ENCODE measurements around the gene EFNA4. TPM values are rescaled to one million over a fixed set of nuclear protein-coding genes. Genes with fewer than 3 reads are reported as not detected.

Gene EFNA4
- total RNA-seq, 1 donor from 2014 or later, result 3.1 TPM

GRCh38 chr1:155030243-155030795 is 33.2 kb upstream of the EFNA4 start:
- ATAC-seq, result no peak
- intact Hi-C loops (cut with DNase I), result loop anchor here (10.0 kb wide), 1 partner anchor 936 kb away; no protein-coding TSS in a partner anchor

GRCh38 chr1:155030899-155031298 is 32.6 kb upstream of the EFNA4 start:
- intact Hi-C loops (cut with DNase I), result loop anchor here (10.0 kb wide), 1 partner anchor 936 kb away; no protein-coding TSS in a partner anchor
- ATAC-seq, result no peak
- DNase-seq (ENCODE audit: low spot score), result no peak

More at GRCh38 chr1:155030243-155030795, 33.2 kb upstream of the EFNA4 start:
- DNase-seq (ENCODE audit: low spot score), result no peak

- intact Hi-C loops (cut with DNase I), result loop anchor here (10.0 kb wide), 1 partner anchor 938 kb away; no protein-coding TSS in a partner anchor
- no peak for ATAC-seq
- no peak for DNase-seq (ENCODE audit: low spot score)
Observed at GRCh38 chr1:155032886-155033285, 30.7 kb upstream of the EFNA4 start.

DNA sequence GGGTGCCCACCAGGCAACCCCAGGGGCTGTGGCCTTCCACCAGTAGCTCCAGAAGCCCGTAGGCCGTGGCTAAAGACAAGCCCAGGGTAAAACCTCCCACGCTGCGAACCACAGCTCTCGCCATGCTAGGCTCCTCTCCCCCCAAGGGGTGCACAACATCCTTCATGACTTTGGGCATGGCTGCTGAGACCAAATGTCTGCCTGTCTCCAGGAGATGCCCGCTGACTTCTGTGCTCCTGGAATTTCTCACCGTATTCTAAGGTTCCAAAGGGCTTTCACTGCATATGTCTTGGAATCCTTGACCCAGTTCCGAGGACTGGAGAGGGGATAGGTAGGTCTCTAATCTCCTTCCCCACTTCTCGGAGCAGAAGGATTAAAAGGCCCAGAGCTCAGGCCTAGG is 30.0 kb upstream of the EFNA4 start, which contains the start of the genes DCST1 and DCST2:
Gene DCST1 (plus strand): TSS at position 301 of the 400 bp plus-strand sequence. CDS start 213 bp downstream, outside the sequence.
Gene DCST2 (minus strand): TSS at position 258 of the 400 bp plus-strand sequence. CDS start 80 bp downstream, at position 178.
- DNase-seq (ENCODE audit: low spot score) (no peak), ATAC-seq (no peak)
- intact Hi-C loops (cut with DNase I), result loop anchor here (10.0 kb wide), 1 partner anchor 939 kb away; no protein-coding TSS in a partner anchor

DNA sequence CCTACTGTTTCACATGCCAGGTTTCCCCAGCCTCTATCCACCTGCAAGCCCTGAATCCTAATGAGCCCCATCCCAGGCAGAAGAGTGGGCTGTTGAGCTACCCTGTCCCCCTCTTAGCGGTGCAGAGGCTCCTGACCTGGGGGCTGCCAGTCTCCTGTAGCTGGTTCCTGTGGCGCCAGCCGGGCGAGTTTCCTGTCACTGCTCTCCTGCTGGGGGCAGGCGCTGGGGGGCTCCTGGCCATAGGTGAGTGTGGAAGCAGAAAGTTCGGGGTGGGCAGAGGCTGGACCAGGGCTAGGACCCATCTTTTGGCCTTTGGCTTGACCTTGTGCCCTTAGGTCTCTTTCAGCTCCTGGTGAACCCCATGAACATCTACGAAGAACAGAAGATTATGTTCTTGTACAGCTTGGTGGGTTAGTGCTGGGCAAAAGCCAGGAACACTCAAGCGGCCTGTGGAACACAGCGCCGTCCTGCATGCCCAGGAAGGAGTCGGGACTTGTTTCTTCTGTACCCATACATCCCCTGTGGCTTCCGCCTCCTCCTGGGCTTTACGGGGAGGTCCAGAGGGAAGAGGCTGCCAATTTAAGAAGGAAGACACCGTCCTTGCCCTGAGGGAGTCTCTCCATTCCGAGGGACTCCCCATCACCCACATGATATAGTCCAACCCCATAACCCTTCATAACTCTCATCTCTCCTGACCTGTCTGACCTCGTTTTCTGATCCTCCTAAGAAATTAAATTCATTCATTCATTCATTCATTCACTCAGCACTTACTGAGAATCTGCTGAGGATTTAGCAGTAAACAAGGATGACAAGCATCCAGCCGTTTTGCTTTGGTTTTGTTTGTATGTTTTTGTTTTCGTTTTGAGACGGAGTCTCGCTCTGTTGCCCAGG is 29.0 kb upstream of the EFNA4 start:
- ATAC-seq, result no peak
- intact Hi-C loops (cut with DNase I), result loop anchor here (10.0 kb wide), 1 partner anchor 940 kb away; no protein-coding TSS in a partner anchor

GRCh38 chr1:155035936-155036335 is 27.6 kb upstream of the EFNA4 start:
- intact Hi-C loops (cut with DNase I), result loop anchor here (10.0 kb wide), 1 partner anchor 941 kb away; no protein-coding TSS in a partner anchor
- DNase-seq (ENCODE audit: low spot score) (no peak), ATAC-seq (no peak)

More for the DNA sequence above, 29.0 kb upstream of the EFNA4 start:
- DNase-seq (ENCODE audit: low spot score), result no peak

DNA sequence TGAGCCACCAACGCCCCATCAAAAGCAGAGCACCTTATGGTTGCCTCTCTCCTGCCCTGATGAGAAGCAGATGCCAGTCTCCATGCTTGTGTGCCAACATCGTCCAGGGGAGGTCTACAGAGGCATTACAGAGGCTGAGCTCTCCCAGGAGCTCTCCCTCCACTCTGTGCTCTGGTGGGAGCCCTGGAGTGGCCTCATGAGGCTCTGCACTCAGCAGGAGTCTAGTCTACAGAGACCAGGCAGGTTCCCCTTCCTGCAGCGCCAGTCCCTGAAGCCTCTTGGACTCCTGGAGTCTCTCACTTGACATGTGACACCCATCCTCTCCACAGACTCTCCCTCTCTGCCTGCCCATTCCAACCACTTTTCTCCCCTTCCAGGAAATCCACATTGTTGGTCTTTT is 26.5 kb upstream of the EFNA4 start:
- intact Hi-C loops (cut with DNase I), result loop anchor here (10.0 kb wide), 1 partner anchor 942 kb away; no protein-coding TSS in a partner anchor
- ATAC-seq (no peak), DNase-seq (ENCODE audit: low spot score) (no peak)

GRCh38 chr1:155037851-155038441 is 25.6 kb upstream of the EFNA4 start:
- intact Hi-C loops (cut with DNase I), result loop anchor here (10.0 kb wide), 1 partner anchor 943 kb away; no protein-coding TSS in a partner anchor
- ATAC-seq, result no peak

DNA sequence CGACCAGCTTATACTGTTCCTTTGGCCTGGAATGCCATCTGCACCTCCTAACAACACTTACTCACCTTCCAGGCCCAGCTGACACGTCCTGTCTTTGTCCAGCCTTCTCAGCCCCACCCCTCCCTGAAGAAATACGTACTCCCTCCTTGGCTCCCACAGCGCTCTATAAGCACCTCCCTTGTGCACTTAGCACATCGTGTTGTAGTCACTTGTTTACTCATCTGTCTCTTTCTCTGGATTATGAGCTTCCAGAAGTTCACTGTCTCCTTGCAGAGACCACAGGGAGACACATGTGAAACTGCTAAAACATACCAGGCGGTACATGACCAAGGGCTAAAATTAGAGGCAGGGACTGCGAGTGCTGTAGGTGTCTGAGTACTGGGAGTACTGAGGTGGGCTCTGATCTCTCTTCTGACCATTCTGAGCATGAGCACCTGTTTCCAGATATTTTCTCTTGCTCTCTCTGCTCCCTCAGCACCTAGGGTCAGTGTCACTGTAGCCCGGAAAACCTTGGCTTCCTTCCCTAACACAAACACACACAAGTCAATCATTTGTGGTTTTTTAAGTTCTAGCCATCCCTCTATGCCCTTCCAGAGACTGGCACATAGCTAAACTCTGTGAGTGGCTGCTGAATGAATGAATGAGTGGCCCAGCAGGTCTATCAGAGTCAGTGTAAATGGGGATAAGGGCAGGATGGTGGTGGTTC is 24.8 kb upstream of the EFNA4 start:
- ATAC-seq (peak; percentile 62), DNase-seq (ENCODE audit: low spot score) (no peak)
- intact Hi-C loops (cut with DNase I), result loop anchor here (10.0 kb wide), 1 partner anchor 944 kb away; no protein-coding TSS in a partner anchor

More at GRCh38 chr1:155037851-155038441, 25.6 kb upstream of the EFNA4 start:
- no peak for DNase-seq (ENCODE audit: low spot score)

- no peak for ATAC-seq
- no peak for DNase-seq (ENCODE audit: low spot score)
- intact Hi-C loops (cut with DNase I), result loop anchor here (10.0 kb wide), 1 partner anchor 944 kb away; no protein-coding TSS in a partner anchor
Observed at GRCh38 chr1:155039308-155039669, 24.3 kb upstream of the EFNA4 start.

DNA sequence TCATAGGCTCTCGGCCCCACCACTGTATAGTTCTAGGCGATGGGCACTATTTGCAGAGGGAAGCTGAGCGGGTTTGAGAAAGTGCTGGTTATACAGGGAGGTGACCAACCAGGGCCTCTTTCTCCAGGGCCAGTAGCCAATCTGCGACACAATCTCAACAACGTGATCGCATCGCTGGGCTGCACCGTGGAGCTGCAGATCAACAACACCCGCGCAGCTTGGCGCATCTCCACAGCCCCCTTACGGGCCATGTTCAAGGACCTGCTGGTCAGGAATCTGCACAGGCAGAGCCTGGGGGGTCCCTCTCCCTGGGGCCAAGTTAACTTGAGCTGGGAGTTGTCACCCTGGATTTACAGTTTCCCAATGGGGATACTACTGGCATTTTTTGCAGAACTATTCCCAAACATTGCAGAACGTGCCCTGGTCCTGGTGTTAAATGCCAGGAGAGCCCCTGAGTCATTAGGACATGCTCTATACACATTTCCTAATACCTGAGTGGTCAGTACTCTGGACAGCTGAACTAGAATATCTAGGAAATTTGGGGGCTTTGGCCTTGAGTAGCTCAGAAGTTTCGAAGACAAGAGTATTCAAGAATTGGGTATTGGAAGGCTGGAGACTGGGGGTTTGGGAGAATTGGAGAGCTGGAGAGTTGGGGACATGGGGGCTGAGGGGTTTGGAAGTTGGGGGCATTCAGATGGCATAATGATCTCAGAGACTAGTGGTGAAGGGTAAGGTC is 23.0 kb upstream of the EFNA4 start:
- DNase-seq (ENCODE audit: low spot score) (no peak), ATAC-seq (no peak)
- intact Hi-C loops (cut with DNase I), result no loop called here

GRCh38 chr1:155042789-155043188 is 20.8 kb upstream of the EFNA4 start:
- DNase-seq (ENCODE audit: low spot score) (no peak), ATAC-seq (no peak)
- intact Hi-C loops (cut with DNase I), result no loop called here

DNA sequence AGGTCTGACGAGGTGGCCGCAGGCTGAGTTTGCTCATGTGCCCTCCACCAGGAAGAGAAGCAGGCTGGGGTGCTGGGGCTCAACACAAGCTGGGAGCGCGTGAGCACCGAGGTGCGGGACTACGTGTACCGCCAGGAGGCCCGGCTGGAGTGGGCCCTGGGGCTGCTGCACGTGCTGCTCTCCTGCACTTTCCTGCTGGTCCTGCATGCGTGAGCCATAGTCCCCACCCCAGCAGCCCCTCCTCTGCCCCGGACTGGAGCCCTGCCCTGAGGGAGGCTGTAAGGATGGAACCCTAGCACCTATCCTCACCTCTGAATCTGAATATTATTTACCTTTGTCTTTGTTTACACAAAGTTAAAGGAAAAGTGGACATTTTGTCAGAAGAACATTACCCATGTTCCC is 20.2 kb upstream of the EFNA4 start:
- ATAC-seq, result no peak
- intact Hi-C loops (cut with DNase I), result no loop called here

DNA sequence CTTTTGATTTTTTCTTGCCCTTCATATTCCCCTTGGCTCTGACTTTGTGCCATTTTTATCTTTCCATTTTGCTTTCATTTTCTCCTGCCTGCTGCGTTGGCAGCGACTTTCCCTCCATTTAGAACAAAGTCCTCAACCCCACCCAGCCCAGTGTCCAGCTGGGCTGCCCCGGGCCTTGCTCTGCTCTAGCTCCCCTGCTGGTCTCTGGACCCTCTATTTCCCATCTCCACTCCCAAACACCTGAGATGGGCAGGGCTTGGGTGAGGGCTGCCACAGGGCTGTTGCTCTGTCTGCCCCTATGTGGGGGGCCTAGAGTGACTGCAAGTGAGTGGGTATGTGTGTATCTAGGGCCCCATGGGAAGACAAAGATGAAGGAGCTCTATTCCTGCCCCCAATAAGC is 19.7 kb upstream of the EFNA4 start:
- intact Hi-C loops (cut with DNase I), result no loop called here
- ATAC-seq, result no peak
- no peak for DNase-seq (ENCODE audit: low spot score)

More for the DNA sequence above, 20.2 kb upstream of the EFNA4 start:
- no peak for DNase-seq (ENCODE audit: low spot score)

DNA sequence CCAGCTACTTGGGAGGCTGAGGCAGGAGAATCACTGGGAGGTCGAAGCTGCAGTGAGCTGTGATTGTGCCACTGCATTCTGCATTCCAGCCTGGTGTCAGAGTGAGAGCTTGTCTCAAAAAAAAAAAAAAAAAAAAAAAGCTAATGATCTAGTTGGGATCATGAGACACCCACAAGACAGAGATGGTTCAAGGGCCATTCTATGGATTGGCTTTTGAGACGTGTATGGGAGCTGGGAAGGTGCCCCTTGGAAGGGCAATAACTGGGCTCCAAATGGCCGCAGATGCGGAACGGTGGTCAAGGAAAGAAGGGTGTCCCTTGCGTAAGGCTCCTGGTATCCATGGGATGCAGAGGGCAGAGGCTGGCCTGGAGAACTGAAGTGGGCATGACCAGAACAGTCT is 19.2 kb upstream of the EFNA4 start:
- DNase-seq (ENCODE audit: low spot score) (no peak), ATAC-seq (no peak)
- intact Hi-C loops (cut with DNase I), result no loop called here

GRCh38 chr1:155044812-155045657 is 18.5 kb upstream of the EFNA4 start:
- ATAC-seq (peak; percentile 86), DNase-seq (ENCODE audit: low spot score) (peak; percentile 82)
- intact Hi-C loops (cut with DNase I), result no loop called here

Measured in sciatic nerve (tissue), 2 donors.